Activated CD8-positive, alpha-beta T cell treated with anti-CD3 and anti-CD28 coated beads, Interleukin-2, amount 10 ng/mL, durations not matched to agents 7 days and 5 days (primary cell): ENCODE results near the gene CPEB2. TPM values are rescaled to one million over a fixed set of nuclear protein-coding genes. Genes with fewer than 3 reads are reported as not detected.

Experiments used
- ATAC-seq: fragments of 150-1000 bp; cut with Tn5 transposase; one replicate; pipeline ENCODE4 v1.10.0; 2021; ENCODE audit warnings: moderate library complexity
- CTCF ChIA-PET: fragments of 350-600 bp; sonication (Branson Sonifier 250); formaldehyde crosslinking; loops from one replicate; lab custom pipeline; 2021; ENCODE audit warnings: antibody characterized with exemption; lab: Charles Lee
- POLR2A ChIA-PET: fragments of 350-600 bp; sonication (Branson Sonifier 250); formaldehyde crosslinking; loops from one replicate; lab custom pipeline; 2021; ENCODE audit warnings: antibody characterized with exemption; lab: Charles Lee
- DNase-seq: peaks from one replicate; pipeline ENCODE4 v3.0.0-alpha.2; 2020
- H3K27ac Mint-ChIP-seq: one replicate; pipeline ENCODE4 v1.8.0; 2021; ENCODE audit warnings: mild to moderate bottlenecking, mixed read lengths
- H3K27me3 Mint-ChIP-seq: one replicate; pipeline ENCODE4 v1.8.0; 2021; ENCODE audit warnings: low read depth, mixed read lengths
- H3K36me3 Mint-ChIP-seq: one replicate; pipeline ENCODE4 v1.8.0; 2021; ENCODE audit warnings: low read depth, mixed read lengths
- H3K4me1 Mint-ChIP-seq: one replicate; pipeline ENCODE4 v1.8.0; 2021; ENCODE audit warnings: low read depth, mixed read lengths
- H3K4me3 Mint-ChIP-seq: one replicate; pipeline ENCODE4 v1.8.0; 2021; ENCODE audit warnings: mild to moderate bottlenecking, mixed read lengths
- H3K9me3 Mint-ChIP-seq: one replicate; pipeline ENCODE4 v1.8.0; 2022; ENCODE audit warnings: mixed read lengths; ENCODE audit not compliant: insufficient read depth
- total RNA-seq, 2 experiments: library from RNA; stranded (reverse); gene quantifications; one replicate each; pipeline ENCODE4 v1.2.3, GENCODE V29; 2021

The CPEB2 gene
- total RNA-seq, 2 experiments from 2014 or later, result 8.8 to 9.7 TPM

DNA sequence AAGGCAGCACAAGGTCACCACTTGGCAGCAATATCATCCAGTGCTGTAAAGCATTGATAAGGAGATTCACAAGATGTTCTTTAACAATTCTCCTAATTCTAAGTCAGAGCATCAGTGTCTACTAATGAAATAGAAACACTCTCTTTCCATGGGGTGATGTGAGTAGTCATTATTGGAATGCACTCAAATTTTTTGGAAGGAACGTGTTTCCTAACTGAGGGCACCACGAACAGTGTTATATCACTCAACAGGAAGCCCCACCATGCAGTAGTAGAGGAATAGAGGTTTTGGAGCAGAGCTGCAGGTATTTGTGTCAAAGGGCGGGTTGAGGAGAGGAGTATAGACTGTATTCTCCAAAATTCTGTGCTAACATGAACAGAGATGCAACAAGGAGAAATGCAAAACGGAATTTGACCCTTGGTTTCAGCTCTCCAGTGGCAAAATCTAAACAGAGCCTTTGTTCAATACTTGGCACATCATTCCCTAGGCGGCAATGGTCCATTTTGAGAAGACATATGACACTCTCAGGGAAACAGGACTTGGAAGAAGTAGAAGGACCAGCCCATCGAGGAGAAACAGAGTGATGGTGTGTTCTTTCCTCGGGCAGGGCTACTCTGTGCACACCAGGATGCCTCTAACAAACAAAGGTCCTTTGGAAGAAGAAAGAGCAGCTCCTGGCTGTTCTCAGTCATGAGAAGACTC lies 98.9 kb downstream of the CPEB2 start:
- H3K4me1 Mint-ChIP-seq, result no peaks in the 10 kb centered on the region
- ATAC-seq, result no peak
- H3K9me3 Mint-ChIP-seq, result no peaks in the 10 kb centered on the region
- no peak for DNase-seq
- POLR2A ChIA-PET, result no interaction called here
- peaks cover 6% of the 10 kb centered on the region for H3K27me3 Mint-ChIP-seq
- CTCF ChIA-PET, result no interaction called here
- H3K36me3 Mint-ChIP-seq, result no peaks in the 10 kb centered on the region
- H3K27ac Mint-ChIP-seq, result no peak overlapping the region
- no peak overlapping the region for H3K4me3 Mint-ChIP-seq

GRCh38 chr4:15104825-15105224 lies 102.5 kb downstream of the CPEB2 start:
- Mint-ChIP-seq H3K4me1 (no peaks in the 10 kb centered on the region), H3K4me3 (no peak overlapping the region), H3K27me3 (peaks cover 4% of the 10 kb centered on the region), H3K27ac (no peak overlapping the region), H3K9me3 (no peaks in the 10 kb centered on the region), H3K36me3 (no peaks in the 10 kb centered on the region)
- CTCF ChIA-PET, result no interaction called here
- no peak for DNase-seq
- ATAC-seq, result no peak
- POLR2A ChIA-PET, result no interaction called here

GRCh38 chr4:15106399-15106798 lies 104.1 kb downstream of the CPEB2 start:
- ChIA-PET POLR2A (no interaction called here), CTCF (no interaction called here)
- Mint-ChIP-seq H3K27ac (no peak overlapping the region), H3K9me3 (no peaks in the 10 kb centered on the region), H3K36me3 (no peaks in the 10 kb centered on the region), H3K4me1 (no peaks in the 10 kb centered on the region), H3K27me3 (peaks cover 4% of the 10 kb centered on the region), H3K4me3 (no peak overlapping the region)
- DNase-seq (no peak), ATAC-seq (no peak)

DNA sequence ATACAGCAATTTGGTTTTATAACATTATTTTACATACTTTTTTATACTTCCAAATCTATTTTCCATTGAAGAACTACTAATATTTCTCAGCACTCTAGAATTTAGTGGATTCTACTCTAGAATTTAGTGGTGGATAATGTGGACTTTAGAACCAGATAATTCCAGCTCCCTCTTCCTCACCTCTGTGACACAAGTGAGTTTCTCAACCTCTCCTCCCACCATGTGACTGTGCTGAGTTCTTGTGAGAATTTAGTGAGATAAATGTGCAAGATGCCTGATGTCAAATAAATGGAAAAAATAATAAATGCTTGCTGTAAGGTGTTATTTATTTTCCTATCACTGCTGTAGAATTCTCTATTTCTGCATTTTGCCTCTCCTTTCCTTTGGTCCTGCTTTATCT lies 107.3 kb downstream of the CPEB2 start:
- Mint-ChIP-seq H3K36me3 (no peaks in the 10 kb centered on the region), H3K4me1 (no peaks in the 10 kb centered on the region), H3K27me3 (peaks cover 4% of the 10 kb centered on the region), H3K9me3 (no peaks in the 10 kb centered on the region), H3K4me3 (no peak overlapping the region), H3K27ac (no peak overlapping the region)
- ATAC-seq (no peak), DNase-seq (no peak)
- ChIA-PET CTCF (no interaction called here), POLR2A (no interaction called here)

- Mint-ChIP-seq H3K27ac (no peak overlapping the region), H3K27me3 (peaks cover 4% of the 10 kb centered on the region), H3K4me3 (no peak overlapping the region), H3K36me3 (no peaks in the 10 kb centered on the region), H3K9me3 (no peaks in the 10 kb centered on the region), H3K4me1 (no peaks in the 10 kb centered on the region)
- DNase-seq (no peak), ATAC-seq (no peak)
- ChIA-PET POLR2A (no interaction called here), CTCF (no interaction called here)
These were observed 107.9 kb downstream of the CPEB2 start for GRCh38 chr4:15110120-15110571.

DNA sequence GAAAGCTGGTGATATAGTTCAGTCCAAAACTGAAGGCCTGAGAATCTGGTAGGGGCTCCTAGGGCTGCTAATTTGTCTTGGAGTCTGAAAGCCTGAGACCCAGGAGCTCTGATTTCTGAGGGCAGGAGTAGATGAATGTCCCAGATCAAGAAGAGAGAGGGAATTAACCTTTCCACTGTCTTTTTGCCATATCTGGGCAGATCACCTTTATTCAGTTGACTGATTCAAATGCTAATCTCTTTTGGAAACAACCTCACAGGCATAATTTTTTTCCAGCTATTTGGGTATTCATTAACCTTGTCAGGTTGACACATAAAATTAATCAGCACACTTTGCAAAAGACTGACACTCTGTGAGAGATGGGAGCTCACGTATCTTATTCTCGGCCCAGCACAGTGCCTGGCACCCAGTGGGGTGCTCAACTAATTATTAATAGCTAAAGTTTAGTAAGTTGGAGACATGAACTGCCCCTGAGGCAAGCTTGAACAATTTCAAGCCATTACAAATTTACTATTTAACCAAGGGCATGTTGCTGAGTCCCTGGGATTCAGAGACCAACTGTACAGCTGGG lies 114.3 kb downstream of the CPEB2 start:
- no peaks in the 10 kb centered on the region for H3K27me3 Mint-ChIP-seq
- POLR2A ChIA-PET, result no interaction called here
- H3K4me3 Mint-ChIP-seq, result no peak overlapping the region

DNA sequence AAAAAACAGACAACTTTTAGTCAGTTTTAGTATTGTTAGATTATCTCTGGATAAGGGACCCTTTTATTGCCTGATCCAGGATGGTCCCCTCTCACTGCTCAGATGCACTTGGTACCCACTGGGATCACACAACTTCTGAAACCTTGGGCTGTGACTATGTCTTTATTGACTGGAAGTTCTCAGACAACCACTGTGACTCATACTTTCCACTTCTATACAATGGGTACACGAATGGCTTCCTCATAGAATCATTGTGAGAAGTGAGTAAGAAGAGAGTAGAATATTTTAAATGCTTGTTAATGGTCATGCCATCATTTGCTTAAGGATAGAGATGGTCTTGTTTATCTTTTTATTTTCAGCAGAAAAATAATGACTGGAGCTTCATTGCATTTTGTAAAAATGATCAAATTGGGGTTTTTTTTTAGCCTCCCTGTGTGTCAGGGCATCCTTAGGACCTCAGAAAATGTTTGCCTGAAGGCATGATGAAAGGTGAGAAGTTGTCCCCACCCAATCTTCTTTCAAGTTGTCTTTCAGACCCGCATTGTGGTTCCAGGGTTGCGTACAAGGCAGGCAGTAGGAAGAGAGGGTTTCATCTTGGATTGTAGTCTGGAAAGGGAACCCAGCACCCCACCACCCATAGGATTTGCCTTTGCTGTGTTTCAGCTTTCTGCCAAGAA lies 115.1 kb downstream of the CPEB2 start:
- no peaks in the 10 kb centered on the region for H3K4me1 Mint-ChIP-seq
- ChIA-PET POLR2A (no interaction called here), CTCF (no interaction called here)

More for the DNA sequence above, 114.3 kb downstream of the CPEB2 start:
- Mint-ChIP-seq H3K9me3 (peaks cover 7% of the 10 kb centered on the region), H3K27ac (no peak overlapping the region), H3K4me1 (no peaks in the 10 kb centered on the region), H3K36me3 (no peaks in the 10 kb centered on the region)
- DNase-seq, result no peak
- ATAC-seq, result no peak
- CTCF ChIA-PET, result no interaction called here

GRCh38 chr4:15118292-15118691 lies 116.0 kb downstream of the CPEB2 start:
- H3K9me3 Mint-ChIP-seq, result peaks cover 7% of the 10 kb centered on the region
- H3K36me3 Mint-ChIP-seq, result no peaks in the 10 kb centered on the region
- ChIA-PET CTCF (no interaction called here), POLR2A (no interaction called here)
- H3K4me3 Mint-ChIP-seq, result no peak overlapping the region
- no peak for DNase-seq
- no peaks in the 10 kb centered on the region for H3K27me3 Mint-ChIP-seq
- H3K4me1 Mint-ChIP-seq, result no peaks in the 10 kb centered on the region
- no peak for ATAC-seq
- no peak overlapping the region for H3K27ac Mint-ChIP-seq

More for the DNA sequence above, 115.1 kb downstream of the CPEB2 start:
- DNase-seq (no peak), ATAC-seq (no peak)
- H3K36me3 Mint-ChIP-seq, result no peaks in the 10 kb centered on the region
- no peaks in the 10 kb centered on the region for H3K27me3 Mint-ChIP-seq
- H3K4me3 Mint-ChIP-seq, result no peak overlapping the region
- no peak overlapping the region for H3K27ac Mint-ChIP-seq
- H3K9me3 Mint-ChIP-seq, result peaks cover 7% of the 10 kb centered on the region
